Measurements from ENCODE around the gene AVP. TPM values are rescaled to one million over a fixed set of nuclear protein-coding genes. Genes with fewer than 3 reads are reported as not detected.
A peak's percentile ranks its signal among the peaks of the same experiment; 100 is the strongest.

The AVP gene
- polyA plus RNA-seq, 2 of the 4 experiments (the other 2 are of a cell fraction) = not detected

DNA sequence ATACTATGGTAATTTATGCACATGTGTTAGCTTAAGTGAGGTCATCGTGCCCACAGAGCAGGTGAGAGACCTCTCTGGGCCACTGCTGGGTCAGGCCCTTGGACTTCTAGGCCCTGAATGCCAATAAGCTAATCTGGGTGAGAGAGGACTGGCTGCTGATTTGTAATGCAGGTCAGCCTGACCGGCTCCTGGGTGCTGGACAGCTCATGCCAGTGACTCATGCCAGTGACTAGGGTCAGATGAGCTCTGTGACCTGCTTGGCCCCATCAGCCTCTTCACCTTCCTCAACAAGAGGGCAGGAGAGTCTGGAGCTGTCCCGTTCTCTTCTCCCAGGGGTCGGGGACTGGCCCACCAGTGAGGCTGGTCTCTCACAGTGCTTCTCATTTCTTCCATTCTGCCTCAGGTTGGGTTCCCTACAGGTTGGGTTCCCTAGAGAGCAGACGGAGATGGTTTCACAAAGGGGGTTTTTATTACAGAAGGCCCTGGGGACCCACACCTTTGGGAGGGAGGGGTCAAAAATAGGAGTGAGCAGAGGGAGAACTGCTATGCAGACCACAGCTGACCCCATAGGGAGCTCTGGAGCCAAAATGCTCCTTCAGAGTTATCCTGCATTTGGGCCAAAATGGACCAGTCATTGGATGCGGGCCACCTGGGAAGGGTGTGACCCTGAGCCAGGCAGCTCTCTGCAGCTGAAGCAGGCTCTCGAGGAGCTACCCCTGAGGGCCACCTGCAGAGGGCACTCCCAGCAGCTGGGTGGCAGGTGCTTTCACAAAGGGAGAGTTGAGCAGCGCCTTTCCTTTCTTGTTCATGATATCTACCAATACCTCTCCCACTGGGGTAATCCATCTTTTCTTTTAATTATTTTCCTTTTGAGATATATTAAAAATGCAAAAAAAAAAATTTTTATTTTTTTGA is 15.3 kb downstream of the AVP start:
- no peak for FAIRE-seq
- TF ChIP-seq EP300 (IDR thresholded peaks at IDR 0.05) (no peak), RARB (CRISPR knock-in tag; IDR thresholded peaks at IDR 0.05) (no peak), MYC (IDR thresholded peaks at IDR 0.05; ENCODE audit: borderline replicate concordance, low read length) (no peak), MAFK (IDR thresholded peaks at IDR 0.05; ENCODE audit: partially characterized antibody) (no peak), NFE2L2 (conservative IDR thresholded peaks at IDR 0.05; ENCODE audit: low read length) (no peak), CHD2 (IDR thresholded peaks at IDR 0.05; ENCODE audit: low read length, partially characterized antibody) (no peak), KDM5A (IDR thresholded peaks at IDR 0.05) (no peak), PHF8 (IDR thresholded peaks at IDR 0.05; ENCODE audit: borderline replicate concordance, low read depth) (no peak), JUNB (IDR thresholded peaks at IDR 0.05) (no peak), RAD21 (conservative IDR thresholded peaks at IDR 0.05 in 1 of 2, IDR thresholded peaks at IDR 0.05 in 1 of 2) (peak in 1 of 2 experiments; percentile 33; a peak in 1 of 5 replicates), HOXA7 (CRISPR knock-in tag; IDR thresholded peaks at IDR 0.05) (no peak), CEBPB (IDR thresholded peaks at IDR 0.05) (no peak), HDAC2 (IDR thresholded peaks at IDR 0.05) (no peak), EHF (CRISPR knock-in tag; IDR thresholded peaks at IDR 0.05) (no peak), FOSL2 (IDR thresholded peaks at IDR 0.05) (peak; percentile 27; the same call in 1 of the 2 replicates), FOSL2 (CRISPR knock-in tag; IDR thresholded peaks at IDR 0.05) (peak; percentile 73)
- TF ChIP-seq, protein P1, sequence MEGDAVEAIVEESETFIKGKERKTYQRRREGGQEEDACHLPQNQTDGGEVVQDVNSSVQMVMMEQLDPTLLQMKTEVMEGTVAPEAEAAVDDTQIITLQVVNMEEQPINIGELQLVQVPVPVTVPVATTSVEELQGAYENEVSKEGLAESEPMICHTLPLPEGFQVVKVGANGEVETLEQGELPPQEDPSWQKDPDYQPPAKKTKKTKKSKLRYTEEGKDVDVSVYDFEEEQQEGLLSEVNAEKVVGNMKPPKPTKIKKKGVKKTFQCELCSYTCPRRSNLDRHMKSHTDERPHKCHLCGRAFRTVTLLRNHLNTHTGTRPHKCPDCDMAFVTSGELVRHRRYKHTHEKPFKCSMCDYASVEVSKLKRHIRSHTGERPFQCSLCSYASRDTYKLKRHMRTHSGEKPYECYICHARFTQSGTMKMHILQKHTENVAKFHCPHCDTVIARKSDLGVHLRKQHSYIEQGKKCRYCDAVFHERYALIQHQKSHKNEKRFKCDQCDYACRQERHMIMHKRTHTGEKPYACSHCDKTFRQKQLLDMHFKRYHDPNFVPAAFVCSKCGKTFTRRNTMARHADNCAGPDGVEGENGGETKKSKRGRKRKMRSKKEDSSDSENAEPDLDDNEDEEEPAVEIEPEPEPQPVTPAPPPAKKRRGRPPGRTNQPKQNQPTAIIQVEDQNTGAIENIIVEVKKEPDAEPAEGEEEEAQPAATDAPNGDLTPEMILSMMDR (IDR thresholded peaks at IDR 0.05) = peak; percentile 22; the same call in 2 of the 3 replicates
- TF ChIP-seq, protein P2, sequence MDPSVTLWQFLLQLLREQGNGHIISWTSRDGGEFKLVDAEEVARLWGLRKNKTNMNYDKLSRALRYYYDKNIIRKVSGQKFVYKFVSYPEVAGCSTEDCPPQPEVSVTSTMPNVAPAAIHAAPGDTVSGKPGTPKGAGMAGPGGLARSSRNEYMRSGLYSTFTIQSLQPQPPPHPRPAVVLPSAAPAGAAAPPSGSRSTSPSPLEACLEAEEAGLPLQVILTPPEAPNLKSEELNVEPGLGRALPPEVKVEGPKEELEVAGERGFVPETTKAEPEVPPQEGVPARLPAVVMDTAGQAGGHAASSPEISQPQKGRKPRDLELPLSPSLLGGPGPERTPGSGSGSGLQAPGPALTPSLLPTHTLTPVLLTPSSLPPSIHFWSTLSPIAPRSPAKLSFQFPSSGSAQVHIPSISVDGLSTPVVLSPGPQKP (IDR thresholded peaks at IDR 0.05; ENCODE audit: low read depth, low read length) = no peak
- TF ChIP-seq, protein P3, sequence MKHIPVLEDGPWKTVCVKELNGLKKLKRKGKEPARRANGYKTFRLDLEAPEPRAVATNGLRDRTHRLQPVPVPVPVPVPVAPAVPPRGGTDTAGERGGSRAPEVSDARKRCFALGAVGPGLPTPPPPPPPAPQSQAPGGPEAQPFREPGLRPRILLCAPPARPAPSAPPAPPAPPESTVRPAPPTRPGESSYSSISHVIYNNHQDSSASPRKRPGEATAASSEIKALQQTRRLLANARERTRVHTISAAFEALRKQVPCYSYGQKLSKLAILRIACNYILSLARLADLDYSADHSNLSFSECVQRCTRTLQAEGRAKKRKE (CRISPR knock-in tag; IDR thresholded peaks at IDR 0.05; ENCODE audit: low read depth) = no peak
- TF ChIP-seq, protein P4, sequence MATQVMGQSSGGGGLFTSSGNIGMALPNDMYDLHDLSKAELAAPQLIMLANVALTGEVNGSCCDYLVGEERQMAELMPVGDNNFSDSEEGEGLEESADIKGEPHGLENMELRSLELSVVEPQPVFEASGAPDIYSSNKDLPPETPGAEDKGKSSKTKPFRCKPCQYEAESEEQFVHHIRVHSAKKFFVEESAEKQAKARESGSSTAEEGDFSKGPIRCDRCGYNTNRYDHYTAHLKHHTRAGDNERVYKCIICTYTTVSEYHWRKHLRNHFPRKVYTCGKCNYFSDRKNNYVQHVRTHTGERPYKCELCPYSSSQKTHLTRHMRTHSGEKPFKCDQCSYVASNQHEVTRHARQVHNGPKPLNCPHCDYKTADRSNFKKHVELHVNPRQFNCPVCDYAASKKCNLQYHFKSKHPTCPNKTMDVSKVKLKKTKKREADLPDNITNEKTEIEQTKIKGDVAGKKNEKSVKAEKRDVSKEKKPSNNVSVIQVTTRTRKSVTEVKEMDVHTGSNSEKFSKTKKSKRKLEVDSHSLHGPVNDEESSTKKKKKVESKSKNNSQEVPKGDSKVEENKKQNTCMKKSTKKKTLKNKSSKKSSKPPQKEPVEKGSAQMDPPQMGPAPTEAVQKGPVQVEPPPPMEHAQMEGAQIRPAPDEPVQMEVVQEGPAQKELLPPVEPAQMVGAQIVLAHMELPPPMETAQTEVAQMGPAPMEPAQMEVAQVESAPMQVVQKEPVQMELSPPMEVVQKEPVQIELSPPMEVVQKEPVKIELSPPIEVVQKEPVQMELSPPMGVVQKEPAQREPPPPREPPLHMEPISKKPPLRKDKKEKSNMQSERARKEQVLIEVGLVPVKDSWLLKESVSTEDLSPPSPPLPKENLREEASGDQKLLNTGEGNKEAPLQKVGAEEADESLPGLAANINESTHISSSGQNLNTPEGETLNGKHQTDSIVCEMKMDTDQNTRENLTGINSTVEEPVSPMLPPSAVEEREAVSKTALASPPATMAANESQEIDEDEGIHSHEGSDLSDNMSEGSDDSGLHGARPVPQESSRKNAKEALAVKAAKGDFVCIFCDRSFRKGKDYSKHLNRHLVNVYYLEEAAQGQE (IDR thresholded peaks at IDR 0.05) = peak; percentile 60; the same call in 1 of the 2 replicates
- H3K4me3 ChIP-seq = no peak overlapping the region
- peaks cover 24% of the 10 kb centered on the region for H3K4me1 ChIP-seq
- 0 out of 6 replicates have a peak overlapping the region, but pooled peaks of 1 of the 2 experiments have one; percentile 2 for H3K27ac ChIP-seq
- peak in 1 of 2 experiments; percentile 36 for DNase-seq (ENCODE audit: low read depth in 1 of 2, low spot score in 1 of 2)
- no peaks in the 10 kb centered on the region for H3K9me3 ChIP-seq
- CTCF ChIA-PET = interaction anchor here (0.9 to 2.9 kb wide), 7 partner anchors 9 to 68 kb away, joined by 3 to 25 read pairs (median 5); no protein-coding TSS in a partner anchor
- ATAC-seq = peak; percentile 75 to 80
- 60% methylated on average over 8 of the region's 8 CpGs for WGBS (ENCODE audit: missing lambda C conversion rate)
- peak overlapping the region; percentile 16; the same call in 1 of the 3 replicates for H3K4me2 ChIP-seq
- POLR2A ChIA-PET = no interaction called here

Measured in A549 (cell line).